ENCODE data around the gene CLIC5.
A peak's percentile ranks its signal among the peaks of the same experiment; 100 is the strongest.

CLIC5 gene

DNA sequence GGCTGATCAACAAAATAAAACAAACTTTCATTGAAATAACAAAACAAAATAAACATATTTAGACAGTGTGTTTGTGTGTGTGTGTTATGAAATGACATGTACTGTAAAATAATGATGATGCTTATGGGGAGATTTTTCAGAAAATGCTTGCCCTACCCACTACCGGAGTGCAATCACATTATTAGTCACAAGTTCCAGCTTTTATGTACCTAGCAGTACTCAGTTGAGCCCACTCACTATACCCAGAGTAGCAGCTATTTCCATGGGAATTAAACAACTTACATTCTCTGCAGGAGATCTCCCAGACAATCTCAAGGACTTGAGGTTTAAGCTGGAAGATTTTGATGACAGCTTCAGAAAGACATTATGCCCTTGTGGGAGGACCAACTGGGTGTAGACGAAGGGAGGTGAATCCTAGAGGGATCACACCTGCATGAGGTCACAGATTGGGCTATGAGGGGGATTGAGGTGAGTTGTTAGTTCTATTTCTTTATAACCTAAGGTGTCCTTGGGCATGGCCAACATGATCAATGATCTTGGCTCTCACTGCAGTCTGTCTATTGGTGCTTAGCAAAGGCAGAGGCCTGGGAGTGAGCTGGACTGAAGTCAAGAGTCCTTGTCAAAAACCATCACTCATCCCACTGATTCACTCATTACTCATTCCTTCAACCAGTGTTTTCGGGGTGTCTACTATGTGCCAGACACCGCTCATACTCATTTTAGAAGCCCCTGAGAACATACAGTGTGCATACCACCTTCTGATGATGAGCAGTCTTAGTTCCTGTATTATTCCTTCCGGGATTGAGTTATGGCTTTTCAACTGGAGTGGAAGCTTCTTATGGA is 6.7 kb upstream of the CLIC5 start:
- H3K27ac ChIP-seq: no peak overlapping the region
- no peak overlapping the region for H3K4me3 ChIP-seq
- no peak overlapping the region for H3K4me2 ChIP-seq
- no peak overlapping the region for H3K9ac ChIP-seq
- H3K9me3 ChIP-seq: no peaks in the 10 kb centered on the region
- H3K36me3 ChIP-seq: no peaks in the 10 kb centered on the region
- no peaks in the 10 kb centered on the region for H4K20me1 ChIP-seq
- H3K4me1 ChIP-seq: peaks cover 5% of the 10 kb centered on the region; the same call in 1 of the 2 replicates
- no peaks in the 10 kb centered on the region for H3K27me3 ChIP-seq
- TF ChIP-seq Cebpa-rat (IDR thresholded peaks at IDR 0.05): no peak

DNA sequence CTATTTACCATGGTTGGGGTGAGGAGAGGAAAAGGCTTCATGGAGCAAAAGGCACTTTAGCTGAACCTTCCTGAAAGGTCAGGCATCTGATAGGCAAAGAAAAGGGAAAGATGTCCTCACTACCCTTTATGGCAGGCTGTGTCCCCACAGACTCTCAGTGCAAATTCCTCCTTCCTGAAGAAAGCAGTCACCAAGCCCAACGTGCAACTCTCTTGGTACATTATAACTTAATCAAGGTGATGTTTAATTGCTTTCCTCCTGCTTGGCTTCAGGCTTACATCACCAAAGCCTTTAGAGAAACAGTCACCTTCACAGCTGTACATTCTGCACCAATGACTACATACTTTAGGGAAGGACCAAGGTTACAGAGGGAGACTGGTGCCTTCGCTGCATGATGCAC is 2.1 kb upstream of the CLIC5 start:
- H4K20me1 ChIP-seq: no peaks in the 10 kb centered on the region
- no peak for TF ChIP-seq Cebpa-rat (IDR thresholded peaks at IDR 0.05)
- H3K9me3 ChIP-seq: peaks cover 22% of the 10 kb centered on the region
- H3K4me2 ChIP-seq: no peak overlapping the region
- no peak overlapping the region for H3K9ac ChIP-seq
- no peaks in the 10 kb centered on the region for H3K27me3 ChIP-seq
- H3K4me1 ChIP-seq: no peaks in the 10 kb centered on the region
- H3K27ac ChIP-seq: no peak overlapping the region
- H3K4me3 ChIP-seq: no peak overlapping the region
- no peaks in the 10 kb centered on the region for H3K36me3 ChIP-seq

DNA sequence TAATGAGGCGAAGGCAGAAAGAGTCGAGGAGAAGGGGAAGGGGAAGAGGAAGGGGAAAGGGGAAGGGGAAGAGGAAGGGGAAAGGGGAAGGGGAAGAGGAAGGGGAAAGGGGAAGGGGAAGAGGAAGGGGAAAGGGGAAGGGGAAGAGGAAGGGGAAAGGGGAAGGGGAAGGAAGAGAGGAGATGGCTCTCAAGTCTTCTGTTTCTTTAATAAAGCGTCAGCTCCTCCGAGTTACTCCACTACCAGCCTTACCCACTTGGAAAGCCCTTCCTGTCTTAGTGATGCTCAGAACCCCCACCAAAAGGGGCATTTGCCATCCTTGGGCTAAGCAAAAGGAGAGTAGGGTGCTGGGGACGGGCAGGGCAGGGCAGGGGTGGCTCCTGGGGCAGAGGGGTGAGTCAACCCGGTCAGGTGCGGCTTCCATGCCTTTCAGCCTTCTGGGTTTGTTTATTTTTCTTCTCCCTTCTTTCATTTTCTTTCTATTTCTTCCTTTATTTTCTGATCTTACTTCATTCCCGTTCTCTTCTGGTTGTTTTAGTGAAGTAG is 476 bp upstream of the CLIC5 start:
- no peak overlapping the region for H3K27ac ChIP-seq
- H3K27me3 ChIP-seq: no peaks in the 10 kb centered on the region
- H4K20me1 ChIP-seq: no peaks in the 10 kb centered on the region
- no peak for TF ChIP-seq Cebpa-rat (IDR thresholded peaks at IDR 0.05)
- peaks cover 22% of the 10 kb centered on the region for H3K9me3 ChIP-seq
- no peak overlapping the region for H3K9ac ChIP-seq
- H3K4me2 ChIP-seq: no peak overlapping the region
- peaks cover 6% of the 10 kb centered on the region; the same call in 1 of the 2 replicates for H3K4me1 ChIP-seq
- no peak overlapping the region for H3K4me3 ChIP-seq
- no peaks in the 10 kb centered on the region for H3K36me3 ChIP-seq

DNA sequence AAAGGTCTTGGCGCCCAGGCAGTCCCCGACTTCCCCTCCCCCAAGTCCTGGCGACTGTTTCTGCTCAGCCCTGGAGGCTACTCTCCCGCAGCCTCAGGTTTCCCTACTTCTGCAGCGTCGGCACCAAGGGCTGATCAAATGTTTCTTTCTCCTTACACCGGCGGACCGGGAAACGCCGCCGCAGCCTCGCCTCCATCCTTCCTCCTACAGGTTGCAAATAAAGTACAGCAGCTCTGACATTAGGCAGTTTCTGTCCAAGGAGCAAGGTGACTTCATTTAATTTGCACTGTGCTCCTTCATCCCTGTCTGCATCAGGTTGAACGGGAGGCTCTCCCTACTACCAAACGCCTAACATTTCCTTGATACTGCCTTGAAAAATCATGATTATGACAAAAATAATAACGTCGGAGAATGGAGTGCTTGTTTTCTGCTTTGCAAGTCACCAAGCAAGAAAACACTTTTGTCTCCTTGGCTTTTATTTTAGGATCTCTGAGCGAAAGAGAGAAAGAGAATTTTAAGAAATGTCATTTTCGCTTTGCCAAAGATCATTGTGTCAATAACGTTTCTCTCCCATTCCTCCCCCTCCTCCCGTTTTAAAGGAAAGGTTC is 1.0 kb downstream of the CLIC5 start:
- Histone ChIP-seq H3K4me3 (no peak overlapping the region), H4K20me1 (no peaks in the 10 kb centered on the region), H3K27me3 (no peaks in the 10 kb centered on the region), H3K9ac (no peak overlapping the region), H3K4me2 (no peak overlapping the region), H3K9me3 (peaks cover 22% of the 10 kb centered on the region), H3K27ac (no peak overlapping the region), H3K4me1 (peaks cover 8% of the 10 kb centered on the region; the same call in 1 of the 2 replicates), H3K36me3 (no peaks in the 10 kb centered on the region)
- no peak for TF ChIP-seq Cebpa-rat (IDR thresholded peaks at IDR 0.05)

DNA sequence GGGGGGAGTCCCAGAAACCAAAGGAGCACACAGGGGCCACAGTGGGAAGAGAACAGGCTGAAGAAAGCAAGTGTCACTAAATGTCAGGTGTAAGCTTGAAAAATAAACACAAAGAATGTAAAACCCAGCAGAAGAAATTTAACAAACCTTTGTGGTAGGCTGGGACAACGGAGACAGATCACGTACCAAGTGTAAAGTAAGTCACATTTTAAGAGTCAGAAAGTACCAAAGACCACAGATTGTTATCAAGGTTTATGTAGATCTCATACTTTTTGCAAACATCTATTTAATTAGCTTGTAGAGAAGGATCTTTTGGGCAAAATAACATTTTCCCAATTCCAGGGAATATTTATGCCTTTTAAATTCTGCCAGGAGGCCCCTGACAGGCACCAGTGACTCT is 1.6 kb downstream of the CLIC5 start:
- Histone ChIP-seq H3K4me1 (peaks cover 8% of the 10 kb centered on the region; the same call in 1 of the 2 replicates), H3K4me3 (no peak overlapping the region), H3K4me2 (no peak overlapping the region), H3K36me3 (no peaks in the 10 kb centered on the region), H3K9ac (no peak overlapping the region), H3K27ac (no peak overlapping the region), H3K9me3 (peaks cover 22% of the 10 kb centered on the region), H3K27me3 (no peaks in the 10 kb centered on the region), H4K20me1 (no peaks in the 10 kb centered on the region)
- TF ChIP-seq Cebpa-rat (IDR thresholded peaks at IDR 0.05): no peak

DNA sequence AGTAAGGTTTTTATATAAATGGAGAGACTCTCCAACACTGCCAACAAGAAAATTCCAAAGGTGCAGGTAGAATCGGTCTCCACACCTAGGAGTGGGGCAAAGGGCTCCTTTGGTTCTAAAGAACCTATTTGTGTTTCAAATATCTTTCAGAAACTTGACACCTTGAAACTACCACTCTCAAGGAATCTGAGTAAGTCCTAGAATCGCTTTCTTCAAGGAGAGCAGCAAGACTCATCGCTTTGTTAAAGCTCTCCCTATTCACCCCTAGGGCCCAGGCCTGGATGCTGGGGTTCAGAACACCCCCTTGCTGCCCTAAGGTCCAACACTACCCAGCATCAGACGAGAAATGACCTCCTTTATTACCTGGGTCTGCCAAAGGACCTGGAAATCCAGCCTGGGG is 2.0 kb downstream of the CLIC5 start:
- Histone ChIP-seq H3K9ac (no peak overlapping the region), H3K27ac (no peak overlapping the region), H3K27me3 (no peaks in the 10 kb centered on the region), H3K4me1 (peaks cover 8% of the 10 kb centered on the region; the same call in 1 of the 2 replicates), H3K9me3 (peaks cover 22% of the 10 kb centered on the region), H3K36me3 (no peaks in the 10 kb centered on the region), H4K20me1 (no peaks in the 10 kb centered on the region), H3K4me3 (no peak overlapping the region), H3K4me2 (no peak overlapping the region)
- TF ChIP-seq Cebpa-rat (IDR thresholded peaks at IDR 0.05): no peak

DNA sequence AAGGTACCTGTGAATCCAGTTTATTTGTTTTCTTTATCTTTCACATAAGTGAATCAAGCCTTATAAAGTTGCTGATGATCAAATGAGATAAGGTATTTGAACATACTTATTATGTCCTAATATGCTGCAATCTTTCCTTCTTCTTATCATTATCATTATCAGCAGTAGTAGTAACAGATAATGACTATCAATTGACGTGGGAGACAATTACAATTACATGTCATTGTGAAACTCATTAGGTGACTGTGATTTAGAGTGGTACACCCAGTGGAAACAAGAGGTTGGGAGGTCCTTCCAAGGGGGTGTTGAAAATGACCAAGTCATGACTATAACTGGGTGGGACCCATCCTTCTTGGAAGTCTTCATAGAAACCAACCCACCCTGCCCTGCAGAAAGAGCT is 2.8 kb downstream of the CLIC5 start:
- no peak overlapping the region for H3K27ac ChIP-seq

DNA sequence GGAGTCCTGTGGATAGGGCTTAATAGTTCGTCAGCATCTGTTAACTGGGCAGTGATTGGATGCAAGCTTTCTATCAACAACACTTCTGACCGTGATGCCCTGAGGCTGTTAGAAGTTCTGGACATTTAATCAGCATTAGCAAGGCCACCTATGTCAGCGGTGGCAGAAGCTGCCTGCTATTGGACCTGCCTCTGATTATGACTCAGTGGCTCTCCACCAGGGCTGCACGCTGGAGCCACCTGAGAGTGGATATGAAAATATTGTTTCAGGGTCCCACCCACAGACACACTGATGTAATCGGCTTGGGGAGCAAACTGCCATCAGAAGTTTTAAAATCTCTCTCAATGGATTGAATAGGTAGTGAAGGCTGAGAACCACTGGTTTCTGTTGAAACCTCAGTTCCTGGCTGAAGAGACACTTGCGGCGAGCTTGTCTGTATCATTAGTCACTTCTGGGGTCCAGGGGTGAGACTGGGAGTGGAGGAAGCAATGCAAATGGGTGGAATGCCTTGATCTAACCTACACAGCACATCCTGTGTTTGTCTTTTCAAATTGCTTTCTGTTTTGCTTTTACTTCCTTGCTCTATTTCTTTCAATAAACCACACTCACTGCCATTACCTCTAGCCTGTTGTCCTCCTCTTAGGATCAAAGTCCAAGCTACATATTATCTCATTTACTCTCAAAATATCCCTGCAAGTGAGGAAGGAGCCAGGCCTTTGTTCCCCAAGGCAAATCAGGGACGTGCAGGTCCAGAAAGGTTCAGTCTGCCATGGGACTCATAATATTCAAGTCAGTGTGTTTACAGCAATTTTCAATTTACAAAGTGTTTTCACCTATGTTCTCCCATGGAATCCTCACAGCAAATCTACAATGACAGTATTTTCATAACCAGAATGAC is 4.2 kb downstream of the CLIC5 start:
- H3K27me3 ChIP-seq: no peaks in the 10 kb centered on the region
- H3K4me3 ChIP-seq: no peak overlapping the region
- no peak overlapping the region for H3K27ac ChIP-seq
- no peaks in the 10 kb centered on the region for H4K20me1 ChIP-seq
- no peak overlapping the region for H3K9ac ChIP-seq
- peaks cover 16% of the 10 kb centered on the region for H3K9me3 ChIP-seq
- H3K36me3 ChIP-seq: no peaks in the 10 kb centered on the region
- H3K4me2 ChIP-seq: peak overlapping the region; percentile 42
- peaks cover 8% of the 10 kb centered on the region; the same call in 1 of the 2 replicates for H3K4me1 ChIP-seq
- TF ChIP-seq Cebpa-rat (IDR thresholded peaks at IDR 0.05): no peak

More for the DNA sequence above, 2.8 kb downstream of the CLIC5 start:
- no peaks in the 10 kb centered on the region for H4K20me1 ChIP-seq
- no peak overlapping the region for H3K9ac ChIP-seq
- H3K4me1 ChIP-seq: peaks cover 8% of the 10 kb centered on the region; the same call in 1 of the 2 replicates
- H3K4me3 ChIP-seq: no peak overlapping the region
- H3K4me2 ChIP-seq: no peak overlapping the region
- peaks cover 22% of the 10 kb centered on the region for H3K9me3 ChIP-seq
- H3K27me3 ChIP-seq: no peaks in the 10 kb centered on the region
- no peak for TF ChIP-seq Cebpa-rat (IDR thresholded peaks at IDR 0.05)
- no peaks in the 10 kb centered on the region for H3K36me3 ChIP-seq

DNA sequence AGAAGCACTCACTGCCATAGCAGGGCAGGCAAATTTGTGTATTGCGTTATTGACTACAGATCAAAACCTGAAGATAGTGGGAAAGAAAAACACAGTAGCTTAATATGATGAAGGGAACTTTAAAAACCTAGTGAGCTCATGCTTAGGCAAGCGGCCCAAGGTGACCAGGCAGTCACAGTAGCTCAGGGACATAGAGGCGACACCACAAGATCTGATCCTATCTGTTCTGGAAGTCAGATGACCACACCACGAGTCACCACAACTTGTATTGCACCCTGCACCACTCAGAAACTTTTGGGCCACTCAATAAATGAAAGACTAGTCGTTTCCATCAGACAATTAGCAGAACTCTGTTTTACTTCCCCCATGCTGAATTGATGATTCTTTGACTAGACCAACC is 4.9 kb downstream of the CLIC5 start:
- TF ChIP-seq Cebpa-rat (IDR thresholded peaks at IDR 0.05): no peak
- no peaks in the 10 kb centered on the region for H3K36me3 ChIP-seq
- H3K9ac ChIP-seq: no peak overlapping the region
- H3K27ac ChIP-seq: no peak overlapping the region
- no peak overlapping the region for H3K4me2 ChIP-seq
- no peaks in the 10 kb centered on the region for H4K20me1 ChIP-seq
- peaks cover 8% of the 10 kb centered on the region; the same call in 1 of the 2 replicates for H3K4me1 ChIP-seq
- no peak overlapping the region for H3K4me3 ChIP-seq
- peaks cover 11% of the 10 kb centered on the region for H3K9me3 ChIP-seq
- H3K27me3 ChIP-seq: no peaks in the 10 kb centered on the region
